ENCODE measurements around the gene CAP2.

CAP2 gene

DNA sequence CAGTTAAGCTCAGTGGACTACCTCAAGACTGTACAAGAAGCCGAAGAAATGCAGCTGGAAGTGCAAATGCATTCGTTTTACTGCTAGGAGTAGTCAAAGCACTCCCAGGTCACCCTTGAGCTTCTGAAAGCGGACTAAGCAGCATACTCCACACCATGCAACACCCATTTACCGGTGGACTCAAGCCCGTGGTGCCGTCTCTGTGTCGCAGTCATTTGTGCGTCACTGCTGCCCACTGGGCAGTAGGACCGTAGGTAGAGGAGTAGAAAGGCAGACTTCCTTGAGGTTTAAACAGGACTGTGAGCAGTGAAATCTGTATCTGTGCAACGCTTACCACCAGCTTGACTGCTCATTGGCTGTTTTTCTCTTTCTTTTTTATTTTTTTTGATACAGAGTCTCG is 117.7 kb downstream of the CAP2 start:
- no peak overlapping the region for H2BK12ac ChIP-seq (ENCODE audit: low read length in 2 of 2)
- DNase-seq, result no peak
- WGBS, result 95% methylated on average over 11 of the region's 11 CpGs
- H3K4me1 ChIP-seq (ENCODE audit: control insufficient read depth, insufficient read depth, low read depth, low read length), result no peaks in the 10 kb centered on the region
- no peak overlapping the region for H3K4ac ChIP-seq (ENCODE audit: low read depth in 1 of 2, low read length in 2 of 2)
- H2AK5ac ChIP-seq (ENCODE audit: low read length, severe bottlenecking), result no peak overlapping the region
- H3K27ac ChIP-seq (ENCODE audit: low read length, poor library complexity, severe bottlenecking), result no peak overlapping the region
- peaks cover 3% of the 10 kb centered on the region for H3K79me1 ChIP-seq (replicated peaks; ENCODE audit: low read length, poor library complexity, severe bottlenecking)
- no peak overlapping the region for H3K14ac ChIP-seq (ENCODE audit: low read length in 2 of 2)
- H2AFZ ChIP-seq (ENCODE audit: low read depth, low read length), result no peak overlapping the region
- no peak overlapping the region for H2BK120ac ChIP-seq (ENCODE audit: low read depth, low read length)
- peaks cover 3% of the 10 kb centered on the region for H3K9me3 ChIP-seq (ENCODE audit: control insufficient read depth, low read length)
- H3K18ac ChIP-seq (ENCODE audit: low read depth in 1 of 2, low read length in 2 of 2), result no peak overlapping the region
- no peak overlapping the region for H3K4me3 ChIP-seq (ENCODE audit: insufficient read depth in 1 of 2, low read depth in 1 of 2, low read length in 2 of 2)
- H2BK15ac ChIP-seq (ENCODE audit: low read depth, poor library complexity, severe bottlenecking), result no peak overlapping the region
- no peak overlapping the region for H4K8ac ChIP-seq (ENCODE audit: low read length)
- H3K4me2 ChIP-seq (ENCODE audit: low read length, poor library complexity, severe bottlenecking), result no peak overlapping the region
- no peak overlapping the region for H3K9ac ChIP-seq (ENCODE audit: low read length)
- H4K91ac ChIP-seq (ENCODE audit: low read length), result no peak overlapping the region
- no peak overlapping the region for H2BK5ac ChIP-seq (ENCODE audit: low read depth, low read length, poor library complexity, severe bottlenecking)
- no peak overlapping the region for H3K23ac ChIP-seq (ENCODE audit: low read length in 2 of 2)
- H3K27me3 ChIP-seq (ENCODE audit: control insufficient read depth in 1 of 2, insufficient read depth in 1 of 2, low read length in 2 of 2), result no peaks in the 10 kb centered on the region
- peaks cover 0 to 23% of the 10 kb centered on the region in 2 experiments for H3K36me3 ChIP-seq (ENCODE audit: control insufficient read depth in 1 of 2, insufficient read depth in 2 of 2, low read depth in 1 of 2, low read length in 2 of 2)

DNA sequence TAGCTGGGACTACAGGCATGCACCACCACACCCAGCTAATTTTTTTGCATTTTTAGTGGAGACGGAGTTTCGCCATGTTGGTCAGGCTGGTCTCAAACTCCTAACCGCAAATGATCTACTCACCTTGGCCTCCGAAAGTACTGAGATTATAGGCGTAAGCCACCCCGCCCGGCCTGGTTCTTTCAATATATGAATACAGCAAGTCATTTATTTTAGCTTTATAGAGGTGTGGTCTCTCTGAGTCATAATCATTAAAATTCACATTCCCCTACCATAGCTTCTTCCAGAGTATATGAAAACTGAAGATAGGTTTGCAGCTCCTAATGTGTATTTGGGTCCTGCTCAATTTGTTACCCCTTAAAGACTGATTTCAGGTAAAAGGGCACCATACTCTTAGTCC is 118.2 kb downstream of the CAP2 start:
- WGBS, result 100% methylated on average over 2 of the region's 7 CpGs
- Histone ChIP-seq H2BK12ac (ENCODE audit: low read length in 2 of 2) (no peak overlapping the region), H3K9ac (ENCODE audit: low read length) (no peak overlapping the region), H3K18ac (ENCODE audit: low read depth in 1 of 2, low read length in 2 of 2) (no peak overlapping the region), H2BK120ac (ENCODE audit: low read depth, low read length) (no peak overlapping the region), H4K8ac (ENCODE audit: low read length) (no peak overlapping the region), H2AFZ (ENCODE audit: low read depth, low read length) (no peak overlapping the region), H3K4ac (ENCODE audit: low read depth in 1 of 2, low read length in 2 of 2) (no peak overlapping the region), H3K23ac (ENCODE audit: low read length in 2 of 2) (no peak overlapping the region), H3K14ac (ENCODE audit: low read length in 2 of 2) (no peak overlapping the region), H3K36me3 (ENCODE audit: control insufficient read depth in 1 of 2, insufficient read depth in 2 of 2, low read depth in 1 of 2, low read length in 2 of 2) (peaks cover 0 to 23% of the 10 kb centered on the region in 2 experiments), H3K9me3 (ENCODE audit: control insufficient read depth, low read length) (peaks cover 3% of the 10 kb centered on the region), H3K4me3 (ENCODE audit: insufficient read depth in 1 of 2, low read depth in 1 of 2, low read length in 2 of 2) (no peak overlapping the region), H3K79me1 (replicated peaks; ENCODE audit: low read length, poor library complexity, severe bottlenecking) (peaks cover 2% of the 10 kb centered on the region), H3K4me2 (ENCODE audit: low read length, poor library complexity, severe bottlenecking) (no peak overlapping the region), H2BK5ac (ENCODE audit: low read depth, low read length, poor library complexity, severe bottlenecking) (no peak overlapping the region), H3K27ac (ENCODE audit: low read length, poor library complexity, severe bottlenecking) (no peak overlapping the region), H2AK5ac (ENCODE audit: low read length, severe bottlenecking) (no peak overlapping the region), H2BK15ac (ENCODE audit: low read depth, poor library complexity, severe bottlenecking) (no peak overlapping the region), H3K27me3 (ENCODE audit: control insufficient read depth in 1 of 2, insufficient read depth in 1 of 2, low read length in 2 of 2) (no peaks in the 10 kb centered on the region), H4K91ac (ENCODE audit: low read length) (no peak overlapping the region), H3K4me1 (ENCODE audit: control insufficient read depth, insufficient read depth, low read depth, low read length) (no peaks in the 10 kb centered on the region)
- no peak for DNase-seq

DNA sequence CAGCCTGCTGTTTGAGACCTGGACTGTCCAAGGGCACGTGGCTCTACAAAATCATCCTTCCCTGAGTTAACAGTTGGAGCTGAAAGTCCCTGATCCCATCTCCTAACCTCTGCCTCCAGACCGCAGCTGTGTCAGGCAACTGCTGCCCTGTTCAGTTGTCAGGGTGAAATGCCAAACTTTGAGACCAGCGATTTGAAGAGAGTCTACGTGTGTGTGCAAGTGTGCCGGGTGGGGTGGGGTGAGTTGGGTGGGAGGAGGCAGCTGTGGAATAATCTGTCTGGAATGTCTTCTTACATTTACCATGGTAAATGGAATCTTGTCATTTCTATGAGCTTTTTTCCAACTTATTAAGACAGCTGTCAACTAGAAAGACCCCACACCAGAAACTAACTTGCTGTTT is 125.7 kb downstream of the CAP2 start:
- no peak overlapping the region for H3K9ac ChIP-seq (ENCODE audit: low read length)
- no peaks in the 10 kb centered on the region for H3K9me3 ChIP-seq (ENCODE audit: control insufficient read depth, low read length)
- H2BK15ac ChIP-seq (ENCODE audit: low read depth, poor library complexity, severe bottlenecking), result no peak overlapping the region
- H2BK12ac ChIP-seq (ENCODE audit: low read length in 2 of 2), result no peak overlapping the region
- H3K79me1 ChIP-seq (replicated peaks; ENCODE audit: low read length, poor library complexity, severe bottlenecking), result peaks cover 2% of the 10 kb centered on the region
- no peak overlapping the region for H2BK5ac ChIP-seq (ENCODE audit: low read depth, low read length, poor library complexity, severe bottlenecking)
- H3K18ac ChIP-seq (ENCODE audit: low read depth in 1 of 2, low read length in 2 of 2), result no peak overlapping the region
- H4K8ac ChIP-seq (ENCODE audit: low read length), result no peak overlapping the region
- no peak overlapping the region for H3K4me3 ChIP-seq (ENCODE audit: insufficient read depth in 1 of 2, low read depth in 1 of 2, low read length in 2 of 2)
- no peak overlapping the region for H3K4me2 ChIP-seq (ENCODE audit: low read length, poor library complexity, severe bottlenecking)
- H2BK120ac ChIP-seq (ENCODE audit: low read depth, low read length), result no peak overlapping the region
- H3K36me3 ChIP-seq (ENCODE audit: control insufficient read depth in 1 of 2, insufficient read depth in 2 of 2, low read depth in 1 of 2, low read length in 2 of 2), result peaks cover 0 to 29% of the 10 kb centered on the region in 2 experiments
- H2AK5ac ChIP-seq (ENCODE audit: low read length, severe bottlenecking), result no peak overlapping the region
- no peaks in the 10 kb centered on the region for H3K4me1 ChIP-seq (ENCODE audit: control insufficient read depth, insufficient read depth, low read depth, low read length)
- no peaks in the 10 kb centered on the region for H3K27me3 ChIP-seq (ENCODE audit: control insufficient read depth in 1 of 2, insufficient read depth in 1 of 2, low read length in 2 of 2)
- WGBS, result 97% methylated on average over 5 of the region's 5 CpGs
- H3K14ac ChIP-seq (ENCODE audit: low read length in 2 of 2), result no peak overlapping the region
- H2AFZ ChIP-seq (ENCODE audit: low read depth, low read length), result no peak overlapping the region
- H3K4ac ChIP-seq (ENCODE audit: low read depth in 1 of 2, low read length in 2 of 2), result no peak overlapping the region
- no peak for DNase-seq
- no peak overlapping the region for H4K91ac ChIP-seq (ENCODE audit: low read length)
- no peak overlapping the region for H3K27ac ChIP-seq (ENCODE audit: low read length, poor library complexity, severe bottlenecking)
- no peak overlapping the region for H3K23ac ChIP-seq (ENCODE audit: low read length in 2 of 2)

DNA sequence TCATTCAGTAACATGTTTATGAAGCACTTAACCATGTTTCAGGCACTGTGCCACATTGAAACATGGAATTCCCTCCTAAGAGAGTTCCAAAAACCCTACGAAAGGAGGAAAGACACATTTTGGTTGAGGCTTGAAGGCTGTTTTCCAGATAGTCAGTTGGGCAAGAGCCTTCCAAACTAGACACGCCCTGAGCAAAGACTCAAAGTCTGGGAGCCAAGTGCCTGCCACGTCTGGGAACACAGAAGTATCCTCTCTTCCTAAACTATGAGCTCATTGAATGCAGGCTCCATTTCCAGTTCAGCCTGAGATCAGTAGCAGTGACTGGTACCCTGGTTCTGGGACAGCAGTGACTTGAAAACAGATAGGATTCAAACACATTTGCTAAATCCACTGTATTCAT is 132.2 kb downstream of the CAP2 start:
- no peaks in the 10 kb centered on the region for H3K4me1 ChIP-seq (ENCODE audit: control insufficient read depth, insufficient read depth, low read depth, low read length)
- no peak overlapping the region for H2AFZ ChIP-seq (ENCODE audit: low read depth, low read length)
- no peak overlapping the region for H2BK5ac ChIP-seq (ENCODE audit: low read depth, low read length, poor library complexity, severe bottlenecking)
- no peak overlapping the region for H4K91ac ChIP-seq (ENCODE audit: low read length)
- no peak overlapping the region for H3K4me2 ChIP-seq (ENCODE audit: low read length, poor library complexity, severe bottlenecking)
- H2BK120ac ChIP-seq (ENCODE audit: low read depth, low read length), result no peak overlapping the region
- H3K23ac ChIP-seq (ENCODE audit: low read length in 2 of 2), result no peak overlapping the region
- H2BK15ac ChIP-seq (ENCODE audit: low read depth, poor library complexity, severe bottlenecking), result no peak overlapping the region
- no peak overlapping the region for H4K8ac ChIP-seq (ENCODE audit: low read length)
- peaks cover 0 to 17% of the 10 kb centered on the region in 2 experiments for H3K36me3 ChIP-seq (ENCODE audit: control insufficient read depth in 1 of 2, insufficient read depth in 2 of 2, low read depth in 1 of 2, low read length in 2 of 2)
- H3K18ac ChIP-seq (ENCODE audit: low read depth in 1 of 2, low read length in 2 of 2), result no peak overlapping the region
- DNase-seq, result no peak
- H3K9me3 ChIP-seq (ENCODE audit: control insufficient read depth, low read length), result no peaks in the 10 kb centered on the region
- no peak overlapping the region for H3K14ac ChIP-seq (ENCODE audit: low read length in 2 of 2)
- H3K9ac ChIP-seq (ENCODE audit: low read length), result no peak overlapping the region
- 72% methylated on average over 3 of the region's 3 CpGs for WGBS
- H3K79me1 ChIP-seq (replicated peaks; ENCODE audit: low read length, poor library complexity, severe bottlenecking), result peaks cover 3% of the 10 kb centered on the region
- H3K27me3 ChIP-seq (ENCODE audit: control insufficient read depth in 1 of 2, insufficient read depth in 1 of 2, low read length in 2 of 2), result no peaks in the 10 kb centered on the region
- H3K27ac ChIP-seq (ENCODE audit: low read length, poor library complexity, severe bottlenecking), result no peak overlapping the region
- H2BK12ac ChIP-seq (ENCODE audit: low read length in 2 of 2), result no peak overlapping the region
- H3K4me3 ChIP-seq (ENCODE audit: insufficient read depth in 1 of 2, low read depth in 1 of 2, low read length in 2 of 2), result no peak overlapping the region
- no peak overlapping the region for H2AK5ac ChIP-seq (ENCODE audit: low read length, severe bottlenecking)
- no peak overlapping the region for H3K4ac ChIP-seq (ENCODE audit: low read depth in 1 of 2, low read length in 2 of 2)
